NCI-H446 (cell line): ENCODE data around the gene TPSAB1.
"Not testable (repeated sequence)": the region's sequence is repeated elsewhere in the genome, so short reads cannot be mapped to it uniquely, and the experiment has no call there.

Experiments
- DNase-seq, 2 experiments: peaks; one replicate each; lab custom pipeline; 2025; lab: John Stamatoyannopoulos, UW

TPSAB1 gene

GRCh38 chr16:1240436-1240835 lies at the start of gene TPSAB1:
TPSAB1 (plus strand) TSS chr16:1240705; CDS start chr16:1240939, 234 bp downstream.
- DNase-seq: not testable (repeated sequence)

- DNase-seq: not testable (repeated sequence)
Measured at GRCh38 chr16:1190789-1191188, 49.7 kb upstream of the TPSAB1 start.

GRCh38 chr16:1192384-1193073 lies 48.0 kb upstream of the TPSAB1 start:
- no peak for DNase-seq

DNA sequence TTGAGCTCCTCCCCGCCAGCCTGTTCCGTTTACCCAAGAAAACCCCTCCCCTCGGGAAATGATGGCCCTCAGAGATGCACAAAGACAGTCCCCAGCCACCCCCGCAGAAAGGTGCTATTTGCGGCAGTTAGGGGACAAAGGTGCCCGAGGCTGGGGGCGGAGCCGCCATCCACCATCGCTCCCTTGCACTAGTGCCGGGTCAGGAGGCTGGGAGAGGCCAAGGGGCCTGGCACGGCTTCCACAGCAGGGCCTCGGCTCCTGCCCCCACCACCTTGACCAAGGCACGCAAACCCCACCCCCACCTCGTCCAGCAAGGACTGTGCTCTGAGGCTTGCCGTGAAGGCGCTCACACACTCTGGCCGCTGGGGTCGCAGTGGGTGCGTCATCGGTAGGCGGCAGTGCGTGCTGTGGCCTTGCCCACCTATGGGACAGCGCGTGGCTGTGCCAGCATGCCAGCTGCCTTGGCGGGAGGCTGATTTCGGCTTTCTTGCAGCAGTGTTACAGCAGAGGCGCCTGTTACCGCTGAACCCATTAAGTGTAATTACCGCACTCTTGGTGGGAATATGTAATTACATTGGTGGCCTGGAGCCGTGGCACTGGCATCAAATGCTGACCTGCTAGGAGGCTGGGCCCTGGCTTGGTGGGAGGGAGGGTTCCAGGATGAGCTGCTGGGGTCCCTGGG lies 47.2 kb upstream of the TPSAB1 start:
- no peak for DNase-seq

GRCh38 chr16:1193825-1194581 lies 46.5 kb upstream of the TPSAB1 start:
- DNase-seq: no peak

- no peak for DNase-seq
Measured at GRCh38 chr16:1194665-1195392, 45.7 kb upstream of the TPSAB1 start.

- no peak for DNase-seq
Measured at GRCh38 chr16:1195393-1195666, 45.2 kb upstream of the TPSAB1 start.

GRCh38 chr16:1196494-1196893 lies 44.0 kb upstream of the TPSAB1 start:
- DNase-seq: no peak

DNA sequence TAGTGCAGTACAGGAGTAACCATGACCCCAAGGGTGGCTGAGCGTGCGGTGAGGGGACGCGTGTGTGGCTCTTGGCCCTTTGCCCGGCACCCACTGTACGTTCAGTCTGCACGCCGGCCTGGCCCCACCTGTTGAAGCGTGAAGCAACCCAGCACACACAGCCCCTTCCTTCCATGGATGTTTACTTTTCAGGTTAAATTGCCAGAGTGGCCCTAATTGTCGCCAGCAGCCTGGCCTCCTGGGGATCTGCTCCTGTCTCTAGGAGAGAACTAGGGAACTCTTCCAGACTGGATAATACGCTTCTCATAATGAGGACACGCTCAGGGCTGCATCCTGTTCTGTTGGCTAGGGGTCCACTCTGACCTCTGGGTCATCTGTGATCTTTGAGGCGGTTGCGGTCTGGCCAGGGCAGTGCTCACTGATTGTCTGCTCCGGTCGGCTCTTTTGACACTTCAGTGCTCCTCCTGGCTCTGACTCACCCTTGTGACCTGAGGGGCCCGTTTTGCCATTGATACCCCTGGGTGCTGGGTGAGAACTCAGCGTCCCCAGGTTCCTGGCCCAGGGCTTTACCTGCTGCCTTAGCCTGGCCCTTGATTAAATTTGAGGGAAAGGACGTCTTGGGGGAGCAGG lies 43.2 kb upstream of the TPSAB1 start:
- no peak for DNase-seq

- DNase-seq: no peak
Measured at GRCh38 chr16:1198194-1198593, 42.3 kb upstream of the TPSAB1 start.

DNA sequence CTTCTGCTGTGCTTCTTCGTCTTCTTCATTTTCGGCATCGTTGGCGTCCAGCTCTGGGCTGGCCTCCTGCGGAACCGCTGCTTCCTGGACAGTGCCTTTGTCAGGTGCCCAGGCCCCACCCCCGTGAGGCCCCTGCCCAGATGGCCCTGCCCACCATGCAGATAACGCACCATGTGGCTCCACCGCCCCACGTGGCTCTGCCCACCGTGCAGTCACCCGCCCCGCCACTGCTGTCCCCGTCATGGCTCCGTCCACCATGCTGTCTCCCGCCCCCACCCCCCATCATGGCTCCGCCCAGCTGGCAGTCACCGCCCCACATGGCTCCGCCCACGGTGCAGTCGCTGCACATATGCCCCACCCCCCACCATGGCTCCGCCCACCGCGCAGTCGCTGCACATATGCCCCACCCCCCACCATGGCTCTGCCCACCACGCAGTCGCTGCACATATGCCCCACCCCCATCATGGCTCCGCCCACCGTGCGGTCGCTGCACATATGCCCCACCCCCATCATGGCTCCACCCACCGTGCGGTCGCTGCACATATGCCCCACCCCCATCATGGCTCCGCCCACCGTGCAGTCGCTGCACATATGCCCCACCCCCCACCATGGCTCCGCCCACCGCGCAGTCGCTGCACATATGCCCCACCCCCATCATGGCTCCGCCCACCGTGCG lies 41.7 kb upstream of the TPSAB1 start:
- DNase-seq: not testable (repeated sequence)

- no peak for DNase-seq
Measured at GRCh38 chr16:1199347-1200013, 41.0 kb upstream of the TPSAB1 start.

- no peak for DNase-seq
Measured at GRCh38 chr16:1200014-1200627, 40.4 kb upstream of the TPSAB1 start.

- no peak for DNase-seq
Measured at GRCh38 chr16:1201444-1201843, 39.1 kb upstream of the TPSAB1 start.

- no peak for DNase-seq
Measured at GRCh38 chr16:1202274-1202673, 38.2 kb upstream of the TPSAB1 start.

- DNase-seq: no peak
Measured at GRCh38 chr16:1204933-1205332, 35.6 kb upstream of the TPSAB1 start.

- DNase-seq: no peak
Measured at GRCh38 chr16:1206326-1206725, 34.2 kb upstream of the TPSAB1 start.

DNA sequence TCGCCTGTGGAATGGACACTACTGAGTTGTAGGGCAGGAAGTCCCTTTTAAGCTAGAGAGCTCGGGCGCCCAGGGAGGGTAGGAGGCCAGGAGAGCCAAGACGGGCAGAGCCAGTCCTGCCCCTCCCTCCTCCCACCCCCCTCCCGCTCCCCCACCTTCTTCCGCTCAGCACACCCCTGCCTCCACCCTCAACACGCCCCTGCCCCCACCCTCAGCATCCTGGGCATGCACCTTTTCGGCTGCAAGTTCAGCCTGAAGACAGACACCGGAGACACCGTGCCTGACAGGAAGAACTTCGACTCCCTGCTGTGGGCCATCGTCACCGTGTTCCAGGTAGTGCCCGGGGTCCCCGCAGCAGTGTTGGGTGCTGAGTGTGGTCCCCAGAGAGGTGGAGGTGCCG lies 33.7 kb upstream of the TPSAB1 start:
- DNase-seq: no peak

- no peak for DNase-seq
Measured at GRCh38 chr16:1208239-1208830, 32.2 kb upstream of the TPSAB1 start.

DNA sequence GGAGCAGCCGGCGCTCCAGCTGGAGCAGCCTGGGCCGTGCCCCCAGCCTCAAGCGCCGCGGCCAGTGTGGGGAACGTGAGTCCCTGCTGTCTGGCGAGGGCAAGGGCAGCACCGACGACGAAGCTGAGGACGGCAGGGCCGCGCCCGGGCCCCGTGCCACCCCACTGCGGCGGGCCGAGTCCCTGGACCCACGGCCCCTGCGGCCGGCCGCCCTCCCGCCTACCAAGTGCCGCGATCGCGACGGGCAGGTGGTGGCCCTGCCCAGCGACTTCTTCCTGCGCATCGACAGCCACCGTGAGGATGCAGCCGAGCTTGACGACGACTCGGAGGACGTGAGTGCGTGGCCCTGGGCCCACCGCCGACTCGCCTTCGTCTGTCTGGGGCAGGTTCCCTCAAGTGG lies 31.4 kb upstream of the TPSAB1 start:
- DNase-seq: no peak
